Measurements from ENCODE around the gene GKN2. TPM values are rescaled to one million over a fixed set of nuclear protein-coding genes. Genes with fewer than 3 reads are reported as not detected.

GKN2 gene, protein sequence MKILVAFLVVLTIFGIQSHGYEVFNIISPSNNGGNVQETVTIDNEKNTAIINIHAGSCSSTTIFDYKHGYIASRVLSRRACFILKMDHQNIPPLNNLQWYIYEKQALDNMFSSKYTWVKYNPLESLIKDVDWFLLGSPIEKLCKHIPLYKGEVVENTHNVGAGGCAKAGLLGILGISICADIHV
- total RNA-seq (2021) (not detected in 2 replicates), Bru-seq, nascent RNA (percentile 9 among the genes with signal in this experiment), BruChase-seq, experiment 1, labeled RNA remaining after a 2-hour chase (not detected), BruChase-seq, experiment 2, labeled RNA remaining after a 6-hour chase (not detected)
- long read RNA-seq: 0 reads

DNA sequence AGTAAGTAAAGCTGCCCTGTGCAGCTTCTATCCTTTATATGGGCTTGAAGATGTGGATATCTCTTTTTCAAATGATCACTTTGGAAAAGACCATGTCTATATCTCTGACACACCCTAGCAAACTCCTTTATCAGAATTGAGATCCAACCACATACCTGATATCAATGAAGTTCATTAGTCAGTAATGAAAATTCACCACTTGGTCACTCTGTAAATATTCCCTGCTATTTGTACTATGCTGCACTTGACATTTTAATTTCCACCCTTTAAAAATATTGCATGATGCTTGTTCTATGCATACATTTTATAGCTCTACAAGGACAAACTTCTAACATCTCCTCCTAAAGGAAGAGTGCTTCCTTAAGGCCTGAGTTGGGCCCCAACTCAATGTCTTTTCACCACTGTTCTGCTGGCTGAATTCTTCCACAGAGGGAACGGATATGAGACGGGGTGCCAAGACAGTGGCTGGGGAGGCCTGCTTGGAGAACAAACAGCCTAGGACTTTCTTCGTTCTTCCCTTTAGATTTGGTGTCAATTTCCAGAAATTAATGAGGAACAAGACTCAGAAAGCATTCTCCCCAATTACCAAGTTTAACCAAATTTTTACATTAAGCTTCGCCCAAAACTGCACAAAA, at the start of gene GKN2:
Gene GKN2, minus strand, starts transcription at position 7 of the 635 bp plus-strand sequence. CDS start 32 bp downstream, outside the sequence.
- Histone ChIP-seq H3K27me3 (replicated peaks; ENCODE audit: insufficient read depth, low read depth, low read length, poor library complexity) (no peaks in the 10 kb centered on the region), H3K36me3 (ENCODE audit: insufficient read depth, low read length, poor library complexity, severe bottlenecking) (no peaks in the 10 kb centered on the region), H3K27ac (ENCODE audit: low read depth, low read length, poor library complexity, severe bottlenecking) (no peak within 1 kb of the TSS), H3K9me3 (ENCODE audit: low read depth, low read length, poor library complexity, severe bottlenecking) (no peaks in the 10 kb centered on the region), H3K4me1 (ENCODE audit: insufficient read depth, low read length, poor library complexity, severe bottlenecking) (no peaks in the 10 kb centered on the region), H3K4me3 (ENCODE audit: low read depth, low read length, poor library complexity, severe bottlenecking) (no peak within 1 kb of the TSS)
- intact Hi-C loops (cut with micrococcal nuclease; ENCODE audit: unreplicated experiment): no loop called here
- CTCF ChIA-PET: interaction anchor here (1.2 kb wide), 1 partner anchor 9 kb away, joined by 3 read pairs; no protein-coding TSS in a partner anchor
- BruUV-seq (replicated peaks): no TSS peak
- TF ChIP-seq EZH2 (IDR thresholded peaks at IDR 0.05; ENCODE audit: borderline replicate concordance, low read depth, low read length, poor library complexity, severe bottlenecking): no peak
- TF ChIP-seq, protein P1, sequence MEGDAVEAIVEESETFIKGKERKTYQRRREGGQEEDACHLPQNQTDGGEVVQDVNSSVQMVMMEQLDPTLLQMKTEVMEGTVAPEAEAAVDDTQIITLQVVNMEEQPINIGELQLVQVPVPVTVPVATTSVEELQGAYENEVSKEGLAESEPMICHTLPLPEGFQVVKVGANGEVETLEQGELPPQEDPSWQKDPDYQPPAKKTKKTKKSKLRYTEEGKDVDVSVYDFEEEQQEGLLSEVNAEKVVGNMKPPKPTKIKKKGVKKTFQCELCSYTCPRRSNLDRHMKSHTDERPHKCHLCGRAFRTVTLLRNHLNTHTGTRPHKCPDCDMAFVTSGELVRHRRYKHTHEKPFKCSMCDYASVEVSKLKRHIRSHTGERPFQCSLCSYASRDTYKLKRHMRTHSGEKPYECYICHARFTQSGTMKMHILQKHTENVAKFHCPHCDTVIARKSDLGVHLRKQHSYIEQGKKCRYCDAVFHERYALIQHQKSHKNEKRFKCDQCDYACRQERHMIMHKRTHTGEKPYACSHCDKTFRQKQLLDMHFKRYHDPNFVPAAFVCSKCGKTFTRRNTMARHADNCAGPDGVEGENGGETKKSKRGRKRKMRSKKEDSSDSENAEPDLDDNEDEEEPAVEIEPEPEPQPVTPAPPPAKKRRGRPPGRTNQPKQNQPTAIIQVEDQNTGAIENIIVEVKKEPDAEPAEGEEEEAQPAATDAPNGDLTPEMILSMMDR (conservative IDR thresholded peaks at IDR 0.05; ENCODE audit: low read depth, low read length): no peak
- DNase-seq (ENCODE audit: low spot score): no peak
- POLR2A ChIA-PET (ENCODE audit: low non-redundant PET): interaction anchor here (0.6 kb wide), 1 partner anchor 890 kb away, joined by 3 read pairs; no protein-coding TSS in a partner anchor

DNA sequence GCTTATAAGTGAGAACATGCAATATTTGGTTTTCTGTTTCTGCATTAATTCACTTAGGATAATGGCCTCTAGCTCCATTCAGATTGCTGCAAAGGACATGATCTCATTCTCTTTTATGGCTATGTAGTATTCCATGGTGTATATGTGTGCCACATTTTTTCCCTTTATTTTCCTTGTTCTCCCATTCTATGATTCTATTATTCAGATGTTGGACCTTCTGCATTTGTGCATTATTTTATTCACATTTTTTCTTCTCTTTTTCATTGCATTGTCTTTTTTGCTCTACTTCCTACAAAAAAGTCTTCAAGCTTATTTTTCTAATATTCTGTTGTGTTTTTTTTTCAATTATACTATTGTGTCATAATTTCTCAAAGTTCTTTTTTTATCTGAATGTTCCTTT, 49.2 kb upstream of the GKN2 start:
- Histone ChIP-seq H3K27ac (ENCODE audit: low read depth, low read length, poor library complexity, severe bottlenecking) (no peak overlapping the region), H3K4me3 (ENCODE audit: low read depth, low read length, poor library complexity, severe bottlenecking) (no peak overlapping the region), H3K36me3 (ENCODE audit: insufficient read depth, low read length, poor library complexity, severe bottlenecking) (no peaks in the 10 kb centered on the region), H3K9me3 (ENCODE audit: low read depth, low read length, poor library complexity, severe bottlenecking) (peaks cover 10% of the 10 kb centered on the region), H3K27me3 (replicated peaks; ENCODE audit: insufficient read depth, low read depth, low read length, poor library complexity) (no peaks in the 10 kb centered on the region), H3K4me1 (ENCODE audit: insufficient read depth, low read length, poor library complexity, severe bottlenecking) (no peaks in the 10 kb centered on the region)
- no peak for TF ChIP-seq EZH2 (IDR thresholded peaks at IDR 0.05; ENCODE audit: borderline replicate concordance, low read depth, low read length, poor library complexity, severe bottlenecking)
- TF ChIP-seq, protein P1 (conservative IDR thresholded peaks at IDR 0.05; ENCODE audit: low read depth, low read length): no peak
- no peak for DNase-seq (ENCODE audit: low spot score)
- POLR2A ChIA-PET (ENCODE audit: low non-redundant PET): no interaction called here
- BruUV-seq (replicated peaks): no TSS peak
- intact Hi-C loops (cut with micrococcal nuclease; ENCODE audit: unreplicated experiment): no loop called here
- CTCF ChIA-PET: no interaction called here

DNA sequence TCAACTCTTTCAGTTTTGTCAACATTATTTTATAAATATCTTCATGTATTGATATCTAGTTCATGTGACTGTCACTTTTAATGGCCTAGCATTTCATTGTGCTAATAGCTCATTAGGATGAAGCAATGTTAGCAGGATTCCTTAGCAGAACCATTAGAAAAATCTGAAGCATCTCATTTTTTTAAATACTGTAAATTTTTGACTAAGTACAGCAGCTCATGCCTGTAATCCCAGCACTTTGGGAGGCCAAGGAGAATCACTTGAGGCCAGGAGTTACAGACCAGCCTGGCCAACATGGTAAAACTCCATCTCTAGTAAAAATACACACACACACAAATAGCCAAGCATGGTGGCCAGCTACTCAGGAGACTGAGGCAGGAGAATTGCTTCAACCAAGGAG, 44.7 kb upstream of the GKN2 start:
- CTCF ChIA-PET: no interaction called here
- TF ChIP-seq, protein P1 (conservative IDR thresholded peaks at IDR 0.05; ENCODE audit: low read depth, low read length): no peak
- TF ChIP-seq EZH2 (IDR thresholded peaks at IDR 0.05; ENCODE audit: borderline replicate concordance, low read depth, low read length, poor library complexity, severe bottlenecking): no peak
- H3K36me3 ChIP-seq (ENCODE audit: insufficient read depth, low read length, poor library complexity, severe bottlenecking): no peaks in the 10 kb centered on the region

More for the DNA sequence above, 44.7 kb upstream of the GKN2 start:
- Histone ChIP-seq H3K4me1 (ENCODE audit: insufficient read depth, low read length, poor library complexity, severe bottlenecking) (no peaks in the 10 kb centered on the region), H3K27me3 (replicated peaks; ENCODE audit: insufficient read depth, low read depth, low read length, poor library complexity) (no peaks in the 10 kb centered on the region), H3K4me3 (ENCODE audit: low read depth, low read length, poor library complexity, severe bottlenecking) (no peak overlapping the region), H3K27ac (ENCODE audit: low read depth, low read length, poor library complexity, severe bottlenecking) (no peak overlapping the region), H3K9me3 (ENCODE audit: low read depth, low read length, poor library complexity, severe bottlenecking) (peaks cover 10% of the 10 kb centered on the region)
- intact Hi-C loops (cut with micrococcal nuclease; ENCODE audit: unreplicated experiment): no loop called here
- BruUV-seq (replicated peaks): no TSS peak
- no peak for DNase-seq (ENCODE audit: low spot score)
- POLR2A ChIA-PET (ENCODE audit: low non-redundant PET): no interaction called here
